Mesothelial cell of epicardium (in vitro differentiated cells): ENCODE data around the gene GNB1. TPM values are rescaled to one million over a fixed set of nuclear protein-coding genes. Genes with fewer than 3 reads are reported as not detected.

Source experiments
- DNase-seq, 2 experiments: peaks; one replicate each; pipeline ENCODE4 v3.0.0; 2021; ENCODE audit warnings: low spot score in 2 of 2; ENCODE audit not compliant: unreplicated experiment in 2 of 2
- H3K27ac Mint-ChIP-seq: 2 replicates; pipeline ENCODE4 v1.8.0; 2021; ENCODE audit warnings: mixed read lengths
- H3K27me3 Mint-ChIP-seq: 2 replicates; pipeline ENCODE4 v1.8.0; 2021; ENCODE audit warnings: low read depth, mixed read lengths
- H3K36me3 Mint-ChIP-seq: 2 replicates; pipeline ENCODE4 v1.8.0; 2021; ENCODE audit warnings: mixed read lengths
- H3K4me1 Mint-ChIP-seq: 2 replicates; pipeline ENCODE4 v1.8.0; 2021; ENCODE audit warnings: mixed read lengths
- H3K4me3 Mint-ChIP-seq: 2 replicates; pipeline ENCODE4 v1.8.0; 2021; ENCODE audit warnings: mild to moderate bottlenecking, moderate library complexity, mixed read lengths
- H3K9me3 Mint-ChIP-seq: 2 replicates; pipeline ENCODE4 v1.8.0; 2021; ENCODE audit warnings: mixed read lengths
- total RNA-seq: library from RNA; stranded (reverse); gene quantifications from 3 replicates; pipeline ENCODE4 v1.2.1, GENCODE V29; 2021
- TF ChIP-seq, protein P1 (sequence below): fragments of 200-600 bp; sonication (generic); IDR thresholded peaks from one replicate; pipeline ENCODE4 v1.5.0; 2021; ENCODE audit warnings: antibody characterized with exemption; ENCODE audit not compliant: unreplicated experiment

The GNB1 gene
- total RNA-seq, 1 donor from 2014 or later, result 272 TPM

DNA sequence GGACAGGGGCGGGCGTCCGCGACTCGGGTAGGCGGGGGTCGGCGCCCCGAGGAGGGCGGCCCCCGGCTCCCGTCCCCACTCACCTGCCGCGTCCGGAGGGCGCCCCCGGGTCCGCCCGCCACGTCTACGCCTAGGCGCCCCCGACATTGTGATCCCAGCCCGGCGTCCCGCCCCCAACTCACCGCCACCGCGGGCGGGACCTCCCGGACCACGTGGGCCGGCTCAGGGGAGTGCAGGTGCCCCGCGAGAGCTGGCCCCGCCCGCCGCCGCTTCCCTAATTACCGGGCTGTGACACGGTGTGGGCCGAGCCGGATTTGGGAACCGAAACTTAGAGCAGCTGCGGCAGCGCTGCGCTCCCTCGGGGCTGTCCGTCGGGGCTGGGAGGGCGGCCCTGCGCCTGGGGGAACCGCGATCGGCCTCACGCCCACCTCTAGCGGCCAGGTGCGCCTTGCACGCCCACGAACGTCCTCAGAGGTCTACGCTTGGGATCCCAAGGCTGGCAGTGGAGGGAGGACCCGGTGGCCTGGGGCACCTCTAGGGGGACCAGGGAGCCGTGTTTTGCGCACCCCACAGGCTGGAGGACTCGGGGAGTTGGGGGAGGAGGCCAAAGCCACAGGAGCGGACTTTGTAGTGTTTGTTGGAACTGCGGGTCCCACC is 112.1 kb downstream of the GNB1 start:
- TF ChIP-seq, protein P1, sequence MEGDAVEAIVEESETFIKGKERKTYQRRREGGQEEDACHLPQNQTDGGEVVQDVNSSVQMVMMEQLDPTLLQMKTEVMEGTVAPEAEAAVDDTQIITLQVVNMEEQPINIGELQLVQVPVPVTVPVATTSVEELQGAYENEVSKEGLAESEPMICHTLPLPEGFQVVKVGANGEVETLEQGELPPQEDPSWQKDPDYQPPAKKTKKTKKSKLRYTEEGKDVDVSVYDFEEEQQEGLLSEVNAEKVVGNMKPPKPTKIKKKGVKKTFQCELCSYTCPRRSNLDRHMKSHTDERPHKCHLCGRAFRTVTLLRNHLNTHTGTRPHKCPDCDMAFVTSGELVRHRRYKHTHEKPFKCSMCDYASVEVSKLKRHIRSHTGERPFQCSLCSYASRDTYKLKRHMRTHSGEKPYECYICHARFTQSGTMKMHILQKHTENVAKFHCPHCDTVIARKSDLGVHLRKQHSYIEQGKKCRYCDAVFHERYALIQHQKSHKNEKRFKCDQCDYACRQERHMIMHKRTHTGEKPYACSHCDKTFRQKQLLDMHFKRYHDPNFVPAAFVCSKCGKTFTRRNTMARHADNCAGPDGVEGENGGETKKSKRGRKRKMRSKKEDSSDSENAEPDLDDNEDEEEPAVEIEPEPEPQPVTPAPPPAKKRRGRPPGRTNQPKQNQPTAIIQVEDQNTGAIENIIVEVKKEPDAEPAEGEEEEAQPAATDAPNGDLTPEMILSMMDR, result peak; percentile 22
- no peaks in the 10 kb centered on the region for H3K36me3 Mint-ChIP-seq
- DNase-seq, result peak in 1 of 2 experiments; percentile 67
- no peaks in the 10 kb centered on the region for H3K27me3 Mint-ChIP-seq
- H3K27ac Mint-ChIP-seq, result no peak overlapping the region
- peaks cover 28% of the 10 kb centered on the region for H3K4me1 Mint-ChIP-seq
- H3K4me3 Mint-ChIP-seq, result peak overlapping the region; percentile 67
- H3K9me3 Mint-ChIP-seq, result no peaks in the 10 kb centered on the region

DNA sequence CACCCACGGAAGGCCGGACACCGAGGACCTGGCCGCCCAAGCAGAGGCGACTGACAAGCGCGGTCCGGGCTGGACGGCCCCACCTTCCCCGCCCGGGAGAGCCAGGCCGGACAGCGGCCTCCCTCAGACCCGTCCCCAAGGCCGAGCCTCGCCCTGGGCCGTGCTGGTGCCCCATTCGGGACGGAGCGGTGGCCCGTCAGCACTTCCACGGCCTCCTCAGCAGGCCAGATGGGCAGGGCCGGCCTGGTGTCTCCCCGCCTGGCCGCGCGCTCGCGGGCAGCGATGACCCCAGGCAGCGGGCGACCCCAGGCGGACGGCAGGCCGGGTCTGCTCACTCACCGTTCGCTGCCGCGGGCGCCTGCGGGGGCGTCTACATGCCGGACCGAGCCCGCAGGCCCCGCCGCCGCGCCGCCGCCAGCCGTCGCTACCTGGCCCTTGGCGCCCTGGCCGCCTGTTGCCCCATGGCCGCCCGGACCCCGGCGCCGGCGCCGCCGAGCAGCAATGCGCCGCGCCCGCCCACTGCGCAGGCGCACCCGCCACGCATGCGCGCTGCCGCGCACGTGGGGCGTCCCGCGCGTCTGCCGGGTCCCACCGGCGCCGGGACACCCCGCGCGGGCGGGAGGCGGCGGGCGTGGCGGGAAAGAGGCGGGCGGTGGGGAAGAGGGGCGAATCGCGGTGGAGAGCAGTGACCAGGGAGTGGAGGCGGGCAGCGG is 112.8 kb downstream of the GNB1 start, which contains the start of gene NADK:
Gene NADK, minus strand, starts transcription at position 521 of the 713 bp plus-strand sequence. CDS start 13,064 bp downstream, outside the sequence.
- no peaks in the 10 kb centered on the region for H3K36me3 Mint-ChIP-seq
- TF ChIP-seq, protein P1, result no peak
- peak; percentile 56 to 80 for DNase-seq
- no peaks in the 10 kb centered on the region for H3K27me3 Mint-ChIP-seq
- no peaks in the 10 kb centered on the region for H3K9me3 Mint-ChIP-seq
- H3K4me1 Mint-ChIP-seq, result peaks cover 24% of the 10 kb centered on the region
- peak within 1 kb of the TSS; percentile 77 for H3K27ac Mint-ChIP-seq
- peak within 1 kb of the TSS; percentile 75 for H3K4me3 Mint-ChIP-seq

DNA sequence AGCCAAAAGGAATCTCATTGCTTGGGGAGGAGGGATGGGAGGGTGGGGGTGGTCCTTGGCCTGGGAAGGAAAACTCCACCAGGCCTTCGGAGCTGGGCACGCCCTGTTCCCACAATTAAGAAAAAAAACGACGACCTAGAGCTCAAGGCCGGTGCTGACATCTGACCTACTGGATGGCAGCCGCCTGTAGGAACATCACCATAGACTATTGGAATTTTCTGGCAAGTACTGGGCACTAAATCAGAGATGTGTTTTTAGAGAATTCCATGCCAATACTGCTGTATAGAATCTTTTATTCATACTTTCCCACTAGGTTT is 113.3 kb downstream of the GNB1 start:
- Mint-ChIP-seq H3K9me3 (no peaks in the 10 kb centered on the region), H3K36me3 (peaks cover 1% of the 10 kb centered on the region), H3K4me1 (peaks cover 21% of the 10 kb centered on the region), H3K4me3 (peak overlapping the region; percentile 75), H3K27me3 (no peaks in the 10 kb centered on the region), H3K27ac (peak overlapping the region; percentile 77)
- TF ChIP-seq, protein P1, result no peak
- DNase-seq, result no peak

DNA sequence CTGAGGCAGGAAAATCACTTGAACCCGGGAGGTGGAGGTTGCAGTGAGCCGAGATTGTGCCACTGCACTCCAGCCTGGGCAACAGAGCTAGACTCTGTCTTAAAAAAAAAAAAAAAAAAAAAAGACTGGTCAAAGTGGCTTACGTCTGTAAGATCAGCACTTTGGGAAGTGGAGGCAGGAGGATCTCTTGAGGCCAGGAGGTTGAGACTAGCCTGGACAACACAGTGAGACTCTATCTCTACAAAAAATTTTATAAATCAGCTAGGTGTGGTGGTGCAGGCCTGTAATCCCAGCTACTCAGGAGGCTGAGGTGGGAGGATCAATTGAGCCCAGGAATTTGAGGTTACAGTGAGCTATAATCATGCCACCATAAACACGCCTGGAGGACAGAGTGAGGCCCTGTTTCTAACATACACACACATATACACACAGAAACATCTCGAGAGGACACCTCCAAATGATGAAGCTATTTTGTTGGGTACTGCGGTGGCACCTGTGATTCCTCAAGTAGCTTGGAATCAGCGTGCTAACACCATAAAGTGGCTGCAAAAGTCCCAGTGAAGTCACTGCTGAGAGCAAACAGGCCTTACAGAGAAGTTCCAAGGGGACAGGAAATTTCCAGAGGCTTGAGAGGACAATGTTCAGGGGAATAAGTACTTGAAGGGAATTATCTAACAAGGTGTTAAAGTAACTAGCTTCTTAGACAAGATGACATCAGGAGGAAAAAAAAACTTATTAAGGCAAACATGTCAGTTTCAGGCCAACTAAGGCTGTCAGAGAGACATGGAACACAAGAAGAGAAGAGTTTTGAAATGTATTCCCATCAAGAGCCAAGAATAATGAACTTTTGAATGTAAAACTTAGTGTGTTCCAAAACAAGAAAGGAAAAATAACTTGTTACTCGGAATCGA is 114.0 kb downstream of the GNB1 start:
- no peaks in the 10 kb centered on the region for H3K9me3 Mint-ChIP-seq
- DNase-seq, result no peak
- peak overlapping the region; percentile 77 for H3K27ac Mint-ChIP-seq
- H3K36me3 Mint-ChIP-seq, result peaks cover 7% of the 10 kb centered on the region
- peak overlapping the region; percentile 75 for H3K4me3 Mint-ChIP-seq
- H3K27me3 Mint-ChIP-seq, result no peaks in the 10 kb centered on the region
- TF ChIP-seq, protein P1, result no peak
- peaks cover 21% of the 10 kb centered on the region for H3K4me1 Mint-ChIP-seq

DNA sequence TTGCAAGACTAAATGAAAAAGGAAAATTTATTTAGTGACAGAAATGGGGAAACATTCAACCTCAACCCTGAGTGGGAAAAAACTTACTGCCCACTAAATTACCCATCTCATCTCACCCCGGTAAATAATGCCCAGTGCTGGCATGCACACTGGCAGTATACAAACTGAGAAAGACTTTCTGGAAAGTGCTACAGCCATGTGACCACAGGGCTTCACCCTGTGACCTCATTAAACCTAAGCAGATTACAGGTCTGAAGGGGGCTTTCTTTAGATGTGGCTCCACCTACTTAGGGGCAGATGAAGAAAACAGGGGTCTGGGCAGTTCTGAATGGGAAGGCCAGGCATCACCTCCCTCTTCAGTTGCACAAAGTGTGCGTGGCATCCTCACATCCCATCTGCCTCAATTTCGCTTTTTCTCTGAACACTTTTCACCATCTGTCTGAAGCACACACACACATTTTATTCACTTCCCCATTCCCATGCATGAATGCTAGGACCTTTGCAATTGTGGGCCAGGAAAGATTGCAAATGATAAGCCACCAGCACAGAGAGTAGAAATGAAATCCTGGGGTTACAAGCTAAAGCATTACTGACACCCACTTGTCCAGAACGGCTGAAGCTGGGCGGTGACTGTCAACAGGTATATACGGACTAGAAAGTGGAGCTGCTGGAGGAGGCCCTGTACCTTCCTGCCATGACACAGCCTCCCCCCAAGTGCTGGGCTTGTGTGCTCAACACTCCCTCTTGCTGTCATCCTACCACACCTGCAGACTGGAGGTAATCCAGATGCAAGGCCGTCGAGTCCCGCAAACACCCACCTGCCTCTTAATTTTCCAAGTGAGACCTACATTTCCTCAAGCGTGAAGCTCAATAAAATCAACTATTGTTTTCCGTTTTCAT is 115.3 kb downstream of the GNB1 start:
- no peak for DNase-seq
- Mint-ChIP-seq H3K36me3 (peaks cover 16% of the 10 kb centered on the region), H3K27me3 (no peaks in the 10 kb centered on the region), H3K4me3 (peak overlapping the region; percentile 3), H3K9me3 (peaks cover 6% of the 10 kb centered on the region), H3K27ac (peak overlapping the region; percentile 3), H3K4me1 (peaks cover 21% of the 10 kb centered on the region)
- TF ChIP-seq, protein P1, result no peak
